Measurements from ENCODE around the gene FGFBP3.

The FGFBP3 gene

GRCh38 chr10:91884536-91884935, 24.8 kb downstream of the FGFBP3 start:
- H3K36me3 ChIP-seq (ENCODE audit: control insufficient read depth in 2 of 2, insufficient read depth in 2 of 2, low read length in 2 of 2), result no peaks in the 10 kb centered on the region
- no peaks in the 10 kb centered on the region for H3K9me3 ChIP-seq (ENCODE audit: control insufficient read depth in 2 of 2, low read length in 2 of 2)
- H3K27ac ChIP-seq (ENCODE audit: low read depth in 2 of 2, low read length in 2 of 2), result no peak overlapping the region
- H3K27me3 ChIP-seq (ENCODE audit: control insufficient read depth in 2 of 2, insufficient read depth in 2 of 2, low read length in 2 of 2), result peaks cover 11 to 17% of the 10 kb centered on the region in 2 donors
- H3K9ac ChIP-seq (ENCODE audit: low read depth in 1 of 2, low read length in 2 of 2), result no peak overlapping the region
- peaks cover 3 to 11% of the 10 kb centered on the region in 2 donors for H3K4me1 ChIP-seq (ENCODE audit: control insufficient read depth in 2 of 2, insufficient read depth in 2 of 2, low read length in 2 of 2)
- no peak overlapping the region for H3K4me3 ChIP-seq (ENCODE audit: low read length in 2 of 2)

- Histone ChIP-seq H3K4me1 (ENCODE audit: control insufficient read depth in 2 of 2, insufficient read depth in 2 of 2, low read length in 2 of 2) (peaks cover 3 to 11% of the 10 kb centered on the region in 2 donors), H3K36me3 (ENCODE audit: control insufficient read depth in 2 of 2, insufficient read depth in 2 of 2, low read length in 2 of 2) (no peaks in the 10 kb centered on the region), H3K27ac (ENCODE audit: low read depth in 2 of 2, low read length in 2 of 2) (no peak overlapping the region), H3K4me3 (ENCODE audit: low read length in 2 of 2) (peak overlapping the region; percentile 26 to 37), H3K9me3 (ENCODE audit: control insufficient read depth in 2 of 2, low read length in 2 of 2) (no peaks in the 10 kb centered on the region), H3K27me3 (ENCODE audit: control insufficient read depth in 2 of 2, insufficient read depth in 2 of 2, low read length in 2 of 2) (peaks cover 11 to 17% of the 10 kb centered on the region in 2 donors), H3K9ac (ENCODE audit: low read depth in 1 of 2, low read length in 2 of 2) (peak overlapping the region in 1 of 2 donors; percentile 27)
These were observed 25.5 kb downstream of the FGFBP3 start for GRCh38 chr10:91883549-91884444.

GRCh38 chr10:91880310-91880709, 29.0 kb downstream of the FGFBP3 start:
- H3K36me3 ChIP-seq (ENCODE audit: control insufficient read depth in 2 of 2, insufficient read depth in 2 of 2, low read length in 2 of 2), result no peaks in the 10 kb centered on the region
- H3K9ac ChIP-seq (ENCODE audit: low read depth in 1 of 2, low read length in 2 of 2), result no peak overlapping the region
- no peak overlapping the region for H3K27ac ChIP-seq (ENCODE audit: low read depth in 2 of 2, low read length in 2 of 2)
- no peak overlapping the region for H3K4me3 ChIP-seq (ENCODE audit: low read length in 2 of 2)
- peaks cover 0 to 6% of the 10 kb centered on the region in 2 donors for H3K4me1 ChIP-seq (ENCODE audit: control insufficient read depth in 2 of 2, insufficient read depth in 2 of 2, low read length in 2 of 2)
- no peaks in the 10 kb centered on the region for H3K9me3 ChIP-seq (ENCODE audit: control insufficient read depth in 2 of 2, low read length in 2 of 2)
- H3K27me3 ChIP-seq (ENCODE audit: control insufficient read depth in 2 of 2, insufficient read depth in 2 of 2, low read length in 2 of 2), result peaks cover 0 to 3% of the 10 kb centered on the region in 2 donors

- Histone ChIP-seq H3K27ac (ENCODE audit: low read depth in 2 of 2, low read length in 2 of 2) (no peak overlapping the region), H3K4me1 (ENCODE audit: control insufficient read depth in 2 of 2, insufficient read depth in 2 of 2, low read length in 2 of 2) (peaks cover 0 to 6% of the 10 kb centered on the region in 2 donors), H3K9me3 (ENCODE audit: control insufficient read depth in 2 of 2, low read length in 2 of 2) (no peaks in the 10 kb centered on the region), H3K4me3 (ENCODE audit: low read length in 2 of 2) (no peak overlapping the region), H3K27me3 (ENCODE audit: control insufficient read depth in 2 of 2, insufficient read depth in 2 of 2, low read length in 2 of 2) (peaks cover 0 to 3% of the 10 kb centered on the region in 2 donors), H3K9ac (ENCODE audit: low read depth in 1 of 2, low read length in 2 of 2) (no peak overlapping the region), H3K36me3 (ENCODE audit: control insufficient read depth in 2 of 2, insufficient read depth in 2 of 2, low read length in 2 of 2) (no peaks in the 10 kb centered on the region)
These were observed 29.6 kb downstream of the FGFBP3 start for GRCh38 chr10:91879515-91880170.

GRCh38 chr10:91875779-91876178, 33.5 kb downstream of the FGFBP3 start:
- no peaks in the 10 kb centered on the region for H3K4me1 ChIP-seq (ENCODE audit: control insufficient read depth in 2 of 2, insufficient read depth in 2 of 2, low read length in 2 of 2)
- no peak overlapping the region for H3K4me3 ChIP-seq (ENCODE audit: low read length in 2 of 2)
- no peaks in the 10 kb centered on the region for H3K36me3 ChIP-seq (ENCODE audit: control insufficient read depth in 2 of 2, insufficient read depth in 2 of 2, low read length in 2 of 2)
- no peak overlapping the region for H3K27ac ChIP-seq (ENCODE audit: low read depth in 2 of 2, low read length in 2 of 2)
- H3K9ac ChIP-seq (ENCODE audit: low read depth in 1 of 2, low read length in 2 of 2), result no peak overlapping the region
- no peaks in the 10 kb centered on the region for H3K27me3 ChIP-seq (ENCODE audit: control insufficient read depth in 2 of 2, insufficient read depth in 2 of 2, low read length in 2 of 2)
- H3K9me3 ChIP-seq (ENCODE audit: control insufficient read depth in 2 of 2, low read length in 2 of 2), result no peaks in the 10 kb centered on the region

GRCh38 chr10:91875156-91875555, 34.1 kb downstream of the FGFBP3 start:
- H3K4me1 ChIP-seq (ENCODE audit: control insufficient read depth in 2 of 2, insufficient read depth in 2 of 2, low read length in 2 of 2), result no peaks in the 10 kb centered on the region

GRCh38 chr10:91865562-91866081, 43.7 kb downstream of the FGFBP3 start:
- Histone ChIP-seq H3K4me3 (ENCODE audit: low read length in 2 of 2) (no peak overlapping the region), H3K4me1 (ENCODE audit: control insufficient read depth in 2 of 2, insufficient read depth in 2 of 2, low read length in 2 of 2) (no peaks in the 10 kb centered on the region), H3K27me3 (ENCODE audit: control insufficient read depth in 2 of 2, insufficient read depth in 2 of 2, low read length in 2 of 2) (no peaks in the 10 kb centered on the region), H3K27ac (ENCODE audit: low read depth in 2 of 2, low read length in 2 of 2) (no peak overlapping the region), H3K9ac (ENCODE audit: low read depth in 1 of 2, low read length in 2 of 2) (no peak overlapping the region), H3K9me3 (ENCODE audit: control insufficient read depth in 2 of 2, low read length in 2 of 2) (no peaks in the 10 kb centered on the region), H3K36me3 (ENCODE audit: control insufficient read depth in 2 of 2, insufficient read depth in 2 of 2, low read length in 2 of 2) (peaks cover 17 to 30% of the 10 kb centered on the region in 2 donors)

More at GRCh38 chr10:91875156-91875555, 34.1 kb downstream of the FGFBP3 start:
- H3K9ac ChIP-seq (ENCODE audit: low read depth in 1 of 2, low read length in 2 of 2), result no peak overlapping the region
- no peak overlapping the region for H3K27ac ChIP-seq (ENCODE audit: low read depth in 2 of 2, low read length in 2 of 2)
- no peaks in the 10 kb centered on the region for H3K27me3 ChIP-seq (ENCODE audit: control insufficient read depth in 2 of 2, insufficient read depth in 2 of 2, low read length in 2 of 2)
- H3K9me3 ChIP-seq (ENCODE audit: control insufficient read depth in 2 of 2, low read length in 2 of 2), result no peaks in the 10 kb centered on the region
- H3K36me3 ChIP-seq (ENCODE audit: control insufficient read depth in 2 of 2, insufficient read depth in 2 of 2, low read length in 2 of 2), result no peaks in the 10 kb centered on the region
- no peak overlapping the region for H3K4me3 ChIP-seq (ENCODE audit: low read length in 2 of 2)

GRCh38 chr10:91864744-91865143, 44.5 kb downstream of the FGFBP3 start:
- no peaks in the 10 kb centered on the region for H3K9me3 ChIP-seq (ENCODE audit: control insufficient read depth in 2 of 2, low read length in 2 of 2)
- peaks cover 26 to 36% of the 10 kb centered on the region in 2 donors for H3K36me3 ChIP-seq (ENCODE audit: control insufficient read depth in 2 of 2, insufficient read depth in 2 of 2, low read length in 2 of 2)
- no peaks in the 10 kb centered on the region for H3K27me3 ChIP-seq (ENCODE audit: control insufficient read depth in 2 of 2, insufficient read depth in 2 of 2, low read length in 2 of 2)
- no peak overlapping the region for H3K9ac ChIP-seq (ENCODE audit: low read depth in 1 of 2, low read length in 2 of 2)
- H3K4me1 ChIP-seq (ENCODE audit: control insufficient read depth in 2 of 2, insufficient read depth in 2 of 2, low read length in 2 of 2), result no peaks in the 10 kb centered on the region
- no peak overlapping the region for H3K4me3 ChIP-seq (ENCODE audit: low read length in 2 of 2)
- H3K27ac ChIP-seq (ENCODE audit: low read depth in 2 of 2, low read length in 2 of 2), result no peak overlapping the region

- Histone ChIP-seq H3K9ac (ENCODE audit: low read depth in 1 of 2, low read length in 2 of 2) (no peak overlapping the region), H3K36me3 (ENCODE audit: control insufficient read depth in 2 of 2, insufficient read depth in 2 of 2, low read length in 2 of 2) (peaks cover 28 to 40% of the 10 kb centered on the region in 2 donors), H3K27me3 (ENCODE audit: control insufficient read depth in 2 of 2, insufficient read depth in 2 of 2, low read length in 2 of 2) (no peaks in the 10 kb centered on the region), H3K4me1 (ENCODE audit: control insufficient read depth in 2 of 2, insufficient read depth in 2 of 2, low read length in 2 of 2) (no peaks in the 10 kb centered on the region), H3K4me3 (ENCODE audit: low read length in 2 of 2) (no peak overlapping the region), H3K9me3 (ENCODE audit: control insufficient read depth in 2 of 2, low read length in 2 of 2) (no peaks in the 10 kb centered on the region), H3K27ac (ENCODE audit: low read depth in 2 of 2, low read length in 2 of 2) (no peak overlapping the region)
These were observed 45.2 kb downstream of the FGFBP3 start for GRCh38 chr10:91864099-91864498.

- Histone ChIP-seq H3K27me3 (ENCODE audit: control insufficient read depth in 2 of 2, insufficient read depth in 2 of 2, low read length in 2 of 2) (no peaks in the 10 kb centered on the region), H3K4me3 (ENCODE audit: low read length in 2 of 2) (no peak overlapping the region), H3K9ac (ENCODE audit: low read depth in 1 of 2, low read length in 2 of 2) (no peak overlapping the region), H3K27ac (ENCODE audit: low read depth in 2 of 2, low read length in 2 of 2) (no peak overlapping the region), H3K9me3 (ENCODE audit: control insufficient read depth in 2 of 2, low read length in 2 of 2) (no peaks in the 10 kb centered on the region), H3K36me3 (ENCODE audit: control insufficient read depth in 2 of 2, insufficient read depth in 2 of 2, low read length in 2 of 2) (peaks cover 57 to 60% of the 10 kb centered on the region in 2 donors), H3K4me1 (ENCODE audit: control insufficient read depth in 2 of 2, insufficient read depth in 2 of 2, low read length in 2 of 2) (no peaks in the 10 kb centered on the region)
These were observed 48.4 kb downstream of the FGFBP3 start for GRCh38 chr10:91860885-91861284.

Data from mucosa of rectum (tissue), 2 donors.